GM18951 (cell line): Measurements from ENCODE around the gene IL1RAPL1.

Experiments used
- POLR2A ChIP-seq: IDR thresholded peaks from 4 replicates; pipeline ENCODE4 v1.6.1; 2011; ENCODE audit warnings: mild to moderate bottlenecking; ENCODE audit not compliant: insufficient read length, insufficient read depth; ENCODE audit errors: extremely low read depth
- in situ Hi-C: fragments of 300-500 bp; cut with MboI; formaldehyde crosslinking; loops from one replicate; pipeline ENCODE4 v1.12.0; 2022; ENCODE audit warnings: low sequenced_read_pairs, mixed read lengths, inconsistent platforms; ENCODE audit not compliant: unreplicated experiment

Gene IL1RAPL1

DNA sequence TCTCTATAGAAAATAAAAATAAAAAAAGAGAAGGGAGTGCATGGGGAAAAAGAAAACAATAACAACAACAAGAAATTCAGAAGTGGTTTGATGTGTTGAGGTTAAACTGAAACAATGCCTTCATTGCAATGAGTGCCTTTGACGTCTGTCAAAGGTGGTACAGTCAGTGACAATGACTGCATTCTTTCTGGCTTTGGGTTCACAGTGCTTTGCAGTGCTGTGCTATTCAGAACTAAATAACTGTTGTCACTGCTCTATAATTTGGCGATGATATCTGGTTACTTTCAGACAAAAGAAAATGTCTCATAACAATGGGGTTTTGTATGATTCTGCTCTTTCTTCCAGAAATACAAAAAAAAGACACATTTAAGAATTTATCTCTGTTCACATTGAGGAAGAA is 1139.6 kb downstream of the IL1RAPL1 start:
- in situ Hi-C loops: no loop called here
- TF ChIP-seq POLR2A: no peak

- in situ Hi-C loops: no loop called here
These were observed 1141.4 kb downstream of the IL1RAPL1 start for GRCh38 chrX:29728639-29729038.

GRCh38 chrX:29744966-29745365 is 1157.7 kb downstream of the IL1RAPL1 start:
- in situ Hi-C loops: no loop called here

More at GRCh38 chrX:29728639-29729038, 1141.4 kb downstream of the IL1RAPL1 start:
- no peak for TF ChIP-seq POLR2A

DNA sequence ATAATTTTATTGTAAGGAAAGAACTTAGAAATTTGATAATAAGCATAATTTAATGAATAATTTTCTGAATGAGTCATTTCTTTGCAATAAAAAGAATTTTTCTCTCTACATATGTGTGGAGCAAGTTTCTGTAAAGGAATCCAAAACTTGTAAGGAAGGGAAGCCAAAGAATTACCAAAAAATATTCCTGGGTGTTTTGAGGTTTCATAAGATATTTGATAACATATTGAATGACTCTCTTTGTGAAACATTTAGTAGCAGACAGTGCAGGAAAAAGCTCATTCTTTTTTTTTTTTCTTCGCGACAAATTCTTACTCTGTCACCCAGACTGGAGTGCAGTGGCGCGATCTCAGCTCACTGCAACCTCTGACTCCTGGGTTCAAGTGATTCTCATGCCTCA is 1159.1 kb downstream of the IL1RAPL1 start:
- in situ Hi-C loops: no loop called here
- TF ChIP-seq POLR2A: no peak

More at GRCh38 chrX:29744966-29745365, 1157.7 kb downstream of the IL1RAPL1 start:
- TF ChIP-seq POLR2A: no peak

DNA sequence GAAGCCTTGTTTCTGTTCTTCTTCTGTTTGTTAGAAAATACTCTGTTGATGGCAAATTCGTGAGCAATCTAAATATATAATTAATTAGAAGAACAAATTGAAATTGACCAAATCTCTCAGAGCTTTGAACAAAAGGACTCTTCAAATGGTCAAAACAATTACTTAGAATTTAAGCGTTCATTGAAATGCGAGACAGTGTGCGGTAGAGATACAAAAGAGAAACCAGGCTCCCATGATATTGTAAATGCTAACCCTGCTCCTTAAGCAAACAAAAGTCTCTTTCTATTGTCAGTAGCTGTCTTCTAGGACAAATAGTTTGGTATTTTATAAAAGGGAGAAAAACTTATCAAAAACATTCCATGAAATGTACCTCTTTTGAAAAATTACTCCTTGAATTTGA is 1174.8 kb downstream of the IL1RAPL1 start:
- in situ Hi-C loops: no loop called here
- no peak for TF ChIP-seq POLR2A

GRCh38 chrX:29775890-29776289 is 1188.6 kb downstream of the IL1RAPL1 start:
- TF ChIP-seq POLR2A: no peak
- in situ Hi-C loops: no loop called here

- in situ Hi-C loops: no loop called here
- no peak for TF ChIP-seq POLR2A
These were observed 1200.4 kb downstream of the IL1RAPL1 start for GRCh38 chrX:29787656-29788055.

DNA sequence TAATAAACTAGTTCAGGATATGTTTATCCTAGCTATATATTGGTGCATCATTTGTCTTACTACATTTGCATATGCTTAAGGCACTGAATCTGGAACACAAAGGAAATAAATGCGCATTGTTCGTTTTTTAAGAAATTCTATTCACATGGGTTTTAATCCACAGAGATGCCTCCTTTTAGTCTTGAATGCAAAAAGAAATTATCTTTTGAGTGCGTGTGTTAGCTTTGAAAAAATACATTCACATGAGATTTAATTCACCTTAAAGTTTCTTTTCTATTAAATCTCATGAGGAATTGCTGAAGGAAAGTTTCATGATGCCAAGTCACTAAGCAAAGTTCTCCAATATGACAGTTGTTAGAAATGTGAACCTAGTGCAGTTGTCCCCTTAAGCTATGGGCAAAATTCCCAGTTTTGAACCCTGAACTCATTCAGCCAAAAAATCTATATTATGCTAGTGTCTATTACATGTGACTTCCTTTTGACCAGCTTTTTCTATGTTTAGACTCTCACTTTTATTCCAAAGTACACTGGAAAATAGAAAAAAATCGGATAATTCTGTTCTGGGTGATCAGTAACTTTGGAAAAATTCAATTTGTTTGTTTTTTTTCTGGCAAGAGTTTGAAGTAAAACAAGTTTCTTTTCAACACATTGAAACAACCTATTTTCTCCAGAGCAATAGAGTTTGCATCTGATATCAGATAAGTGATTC is 1201.9 kb downstream of the IL1RAPL1 start:
- in situ Hi-C loops: no loop called here
- no peak for TF ChIP-seq POLR2A

- TF ChIP-seq POLR2A: no peak
- in situ Hi-C loops: no loop called here
These were observed 1205.1 kb downstream of the IL1RAPL1 start for GRCh38 chrX:29792335-29792734.

DNA sequence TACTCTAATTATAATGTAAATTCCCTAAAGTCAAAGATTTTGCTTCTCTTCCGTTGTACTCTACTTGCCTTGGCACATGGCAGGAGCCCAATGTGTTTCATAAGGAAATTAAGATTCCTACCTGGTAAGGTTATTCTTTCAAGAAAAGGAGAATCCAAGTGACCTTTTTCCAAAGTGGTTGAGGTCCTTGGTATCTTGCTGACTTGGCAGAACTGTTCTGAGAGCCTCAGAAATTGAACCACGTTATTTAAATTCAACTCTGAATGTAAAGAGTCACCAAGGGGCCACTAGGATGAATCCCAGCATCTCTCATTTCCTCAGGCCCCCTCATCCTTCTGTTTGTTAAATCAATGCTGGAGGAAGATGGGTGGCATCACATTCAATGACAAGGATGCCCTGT is 1209.9 kb downstream of the IL1RAPL1 start:
- in situ Hi-C loops: no loop called here
- TF ChIP-seq POLR2A: no peak

GRCh38 chrX:29798469-29798868 is 1211.2 kb downstream of the IL1RAPL1 start:
- no peak for TF ChIP-seq POLR2A
- in situ Hi-C loops: no loop called here

DNA sequence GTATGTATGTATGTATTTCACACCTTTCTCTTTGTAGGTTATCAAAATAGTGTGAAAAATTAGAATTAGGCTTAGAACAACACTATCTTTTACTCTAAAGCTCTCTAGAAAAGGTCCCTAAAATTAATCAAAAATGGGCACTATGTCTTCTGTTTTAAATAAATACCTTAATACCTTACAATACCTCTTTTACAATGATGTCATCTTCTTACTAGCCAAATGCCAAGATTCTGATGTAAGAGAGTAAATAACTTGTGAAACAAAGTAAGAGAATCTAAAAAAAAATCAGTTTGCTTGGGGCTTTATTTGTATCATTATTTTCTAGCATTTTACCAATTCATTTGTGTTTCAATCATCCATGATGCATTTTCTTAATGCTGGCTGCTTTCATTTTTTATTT is 1225.9 kb downstream of the IL1RAPL1 start:
- in situ Hi-C loops: no loop called here
- TF ChIP-seq POLR2A: no peak

DNA sequence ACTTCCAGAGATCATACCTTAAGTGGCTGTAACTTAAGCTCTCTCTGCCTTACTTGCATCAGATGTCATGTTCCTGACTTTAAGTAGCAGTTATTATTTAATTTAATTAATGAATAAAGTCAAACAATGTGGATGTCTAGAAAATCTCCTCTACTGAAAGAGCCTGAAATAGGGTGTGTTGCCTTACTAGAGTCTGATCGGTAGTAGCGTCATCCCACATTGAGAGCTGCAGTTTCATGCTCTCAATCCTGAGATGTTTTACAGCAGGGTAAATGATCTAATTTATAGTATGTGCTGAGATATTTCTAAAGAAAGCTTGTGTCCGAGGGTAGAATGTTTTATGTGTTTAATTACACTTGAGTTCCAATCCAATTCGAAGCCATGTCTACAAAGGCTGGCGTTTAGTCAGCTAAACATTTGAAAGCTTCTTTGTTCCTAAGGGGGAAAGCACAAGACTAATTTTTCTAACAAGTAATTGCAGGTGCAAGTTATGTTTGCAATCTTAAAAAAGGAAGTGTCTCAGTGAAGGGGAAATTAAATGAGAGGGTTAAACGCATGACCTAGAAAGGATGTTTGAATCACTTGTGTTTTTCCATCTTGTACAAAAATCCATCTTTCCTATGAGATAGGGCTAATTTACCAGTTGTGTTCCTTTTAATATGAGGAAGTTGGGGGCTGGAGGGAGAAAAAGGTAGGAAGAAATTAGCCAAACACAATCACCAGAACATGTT is 1237.1 kb downstream of the IL1RAPL1 start:
- in situ Hi-C loops: no loop called here
- TF ChIP-seq POLR2A: no peak

GRCh38 chrX:29826742-29827141 is 1239.5 kb downstream of the IL1RAPL1 start:
- in situ Hi-C loops: no loop called here
- TF ChIP-seq POLR2A: no peak
